Fibroblast of skin of back (primary cell): ENCODE data around the gene KRT8.
A peak's percentile ranks its signal among the peaks of the same experiment; 100 is the strongest.

ENCODE experiments used
- DNase-seq: peaks from one replicate; pipeline ENCODE4 v3.0.0-alpha.2; 2013

KRT8 gene

GRCh38 chr12:52925717-52926595 is 21.1 kb upstream of the KRT8 start:
- DNase-seq: no peak

GRCh38 chr12:52924764-52925716 is 20.2 kb upstream of the KRT8 start:
- peak; percentile 95 for DNase-seq

- DNase-seq: no peak
Observed at GRCh38 chr12:52921488-52922165, 16.8 kb upstream of the KRT8 start.

GRCh38 chr12:52920937-52921336 is 16.1 kb upstream of the KRT8 start:
- no peak for DNase-seq

GRCh38 chr12:52918784-52919183 is 13.9 kb upstream of the KRT8 start:
- DNase-seq: no peak

- no peak for DNase-seq
Observed at GRCh38 chr12:52918351-52918750, 13.5 kb upstream of the KRT8 start.

GRCh38 chr12:52917800-52918199 is 12.9 kb upstream of the KRT8 start:
- DNase-seq: no peak

- DNase-seq: no peak
Observed at GRCh38 chr12:52916216-52916615, 11.3 kb upstream of the KRT8 start.

- no peak for DNase-seq
Observed at GRCh38 chr12:52915637-52916036, 10.8 kb upstream of the KRT8 start.

- no peak for DNase-seq
Observed at GRCh38 chr12:52914576-52915121, 9.8 kb upstream of the KRT8 start.

- no peak for DNase-seq
Observed at GRCh38 chr12:52913431-52913821, 8.6 kb upstream of the KRT8 start.

GRCh38 chr12:52912711-52913430 is 8.0 kb upstream of the KRT8 start:
- DNase-seq: no peak

GRCh38 chr12:52910248-52910883 is 5.5 kb upstream of the KRT8 start:
- no peak for DNase-seq

- no peak for DNase-seq
Observed at GRCh38 chr12:52909796-52910195, 4.9 kb upstream of the KRT8 start.

- no peak for DNase-seq
Observed at GRCh38 chr12:52909331-52909730, 4.5 kb upstream of the KRT8 start.

GRCh38 chr12:52907092-52907810 is 2.4 kb upstream of the KRT8 start:
- DNase-seq: no peak

- DNase-seq: no peak
Observed at GRCh38 chr12:52906191-52906601, 1.3 kb upstream of the KRT8 start.

- DNase-seq: peak; percentile 30
Observed at GRCh38 chr12:52903855-52904508, 894 bp downstream of the KRT8 start.

GRCh38 chr12:52903285-52903854 is 1.5 kb downstream of the KRT8 start:
- DNase-seq: peak; percentile 74
